ENCODE results near the gene TTYH2.

The TTYH2 gene

GRCh38 chr17:74215342-74215727, 2.0 kb downstream of the TTYH2 start:
- no peak for DNase-seq (ENCODE audit: low read depth)

DNA sequence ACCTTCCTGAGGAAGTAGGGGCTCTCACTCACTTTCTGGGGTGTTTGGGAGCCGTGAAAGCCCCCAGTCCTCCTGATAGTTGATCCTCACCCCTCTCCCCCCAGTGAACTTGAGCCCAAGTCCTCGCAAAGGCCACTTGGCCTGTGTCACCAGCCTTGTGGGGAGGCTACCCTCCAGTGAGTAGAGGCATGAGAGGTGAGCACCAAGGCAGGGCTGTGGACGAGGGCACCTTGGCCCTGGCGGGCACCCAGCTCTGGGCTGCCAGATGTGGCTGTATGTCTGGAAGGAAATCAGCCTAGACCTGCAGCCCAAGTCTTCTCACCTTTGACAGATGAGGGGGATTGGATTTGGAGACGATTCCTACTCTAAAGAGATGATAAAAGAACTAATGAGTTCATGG, 3.1 kb downstream of the TTYH2 start:
- DNase-seq (ENCODE audit: low read depth): no peak

DNA sequence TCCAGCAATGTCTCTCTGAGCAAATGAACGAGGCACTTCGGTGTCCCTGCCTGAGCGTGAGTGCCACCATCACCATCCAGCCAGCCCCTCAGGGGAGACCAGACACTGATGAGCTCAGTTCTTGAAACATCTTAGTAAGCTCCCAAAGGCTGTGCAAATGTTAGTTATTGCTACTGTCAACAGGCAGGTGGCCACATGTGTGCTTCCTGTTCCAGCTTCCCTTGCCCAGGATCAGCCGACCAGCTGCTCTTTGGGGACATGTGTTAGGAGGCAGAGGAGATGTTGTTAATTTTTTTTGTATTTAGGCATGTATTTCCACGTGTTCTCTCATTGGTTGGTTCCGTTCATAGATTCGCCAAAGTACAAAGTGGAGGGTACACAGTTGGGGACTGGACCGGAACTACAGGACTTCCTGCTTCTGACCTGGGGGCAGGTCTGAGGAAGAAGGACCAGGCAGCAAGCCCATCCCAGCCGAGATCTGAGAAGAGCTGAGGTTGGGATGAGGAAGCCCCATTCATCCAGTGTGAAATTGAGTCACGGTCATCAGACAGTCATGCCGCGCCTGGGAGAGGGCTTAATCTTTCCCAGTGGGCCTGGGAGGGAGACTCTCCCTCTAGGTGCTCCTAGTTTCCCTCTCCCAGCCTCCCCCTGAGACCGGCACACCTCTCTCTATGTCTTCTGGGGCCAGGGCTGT, 3.8 kb downstream of the TTYH2 start:
- no peak for DNase-seq (ENCODE audit: low read depth)

- DNase-seq (ENCODE audit: low read depth): no peak
These were observed 4.5 kb downstream of the TTYH2 start for GRCh38 chr17:74217888-74218287.

DNA sequence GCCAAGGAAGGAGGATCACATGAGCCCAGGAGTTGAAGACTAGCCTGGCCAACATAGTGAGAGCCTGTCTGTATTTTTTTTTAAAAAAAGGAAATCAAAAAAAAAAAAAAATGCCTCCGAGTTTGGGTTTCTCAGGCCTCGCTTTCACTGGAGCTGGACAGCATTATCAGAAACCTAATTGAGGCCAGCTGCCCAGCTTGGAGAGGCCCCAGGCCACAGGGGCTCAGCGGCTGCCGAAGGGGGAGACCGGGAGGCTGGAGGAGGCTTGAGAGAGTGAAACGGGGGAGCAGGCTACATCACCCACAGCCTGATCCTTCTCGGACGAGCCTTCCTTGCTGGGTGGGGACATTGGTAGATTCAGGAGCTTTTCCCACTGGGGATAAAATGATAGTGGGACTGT, 5.1 kb downstream of the TTYH2 start:
- DNase-seq (ENCODE audit: low read depth): no peak

DNA sequence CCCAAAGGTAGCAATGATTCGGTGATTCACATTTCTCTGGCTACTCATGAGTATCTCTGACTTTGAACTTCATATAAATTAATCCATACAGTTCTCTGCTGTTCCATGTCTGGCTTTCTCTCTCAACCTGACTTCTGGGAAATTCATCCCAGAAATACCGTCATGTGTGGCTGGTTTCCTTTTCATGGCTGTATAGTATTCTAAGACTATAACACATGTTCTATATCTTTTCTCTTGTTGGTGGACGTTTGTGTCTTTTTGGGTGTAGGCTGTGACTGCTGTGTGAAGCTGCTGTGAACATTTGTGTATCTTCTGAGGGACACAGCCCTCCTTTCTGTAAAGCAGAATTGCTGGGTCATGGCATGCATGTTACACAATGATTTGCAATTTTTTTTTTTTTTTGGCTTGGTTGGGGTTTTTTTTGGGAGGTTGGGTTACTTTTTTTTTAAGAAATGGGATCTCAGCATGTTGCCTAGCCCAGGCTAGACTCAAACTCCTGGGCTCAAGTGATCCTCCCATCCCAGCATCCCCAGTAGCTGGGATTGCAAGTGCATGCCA, 6.3 kb downstream of the TTYH2 start:
- no peak for DNase-seq (ENCODE audit: low read depth)

- no peak for DNase-seq (ENCODE audit: low read depth)
These were observed 6.8 kb downstream of the TTYH2 start for GRCh38 chr17:74220219-74220618.

DNA sequence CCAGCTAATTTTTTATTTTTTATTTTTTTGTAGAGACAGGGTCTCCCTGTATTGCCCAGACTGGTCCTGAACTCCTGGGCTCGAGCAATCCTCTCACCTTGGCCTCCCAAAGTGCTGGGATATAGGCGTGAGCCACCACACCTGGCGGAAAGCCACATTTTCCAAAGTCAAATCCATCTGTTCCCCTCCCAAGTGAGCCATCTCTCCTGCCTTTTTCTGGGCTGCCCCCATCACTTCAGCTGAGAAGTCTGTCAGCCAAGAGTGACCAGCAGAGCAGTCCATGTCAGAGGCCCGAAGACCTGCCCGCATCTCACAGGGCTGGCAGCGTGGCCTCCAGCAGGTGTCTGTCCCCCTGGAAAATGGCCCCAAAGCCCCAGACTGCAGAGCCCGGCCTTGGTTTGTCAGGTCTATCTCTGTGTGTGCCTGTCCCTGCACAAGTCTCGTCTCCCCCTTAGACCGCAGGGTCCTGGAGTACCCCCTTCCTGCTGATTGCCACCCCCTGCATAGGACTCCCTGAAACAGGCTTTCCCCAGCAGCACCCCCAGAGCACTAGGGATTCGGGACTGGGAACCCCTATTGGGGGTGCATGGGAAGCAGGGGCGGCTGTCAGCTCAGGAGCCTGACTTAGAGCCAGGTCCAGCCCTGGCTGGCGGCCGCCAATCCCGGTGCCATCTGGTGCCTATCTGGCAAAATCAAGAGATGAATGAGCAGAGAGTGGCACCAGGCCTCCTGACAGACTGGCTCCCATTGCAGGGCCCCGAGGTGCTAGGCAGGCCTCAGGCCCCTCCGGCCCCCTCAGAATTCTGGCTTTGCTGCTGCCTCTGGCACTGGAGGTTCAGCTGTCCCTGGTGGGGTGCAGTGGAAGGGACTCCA, 7.8 kb downstream of the TTYH2 start:
- DNase-seq (ENCODE audit: low read depth): no peak

GRCh38 chr17:74222399-74222798, 9.0 kb downstream of the TTYH2 start:
- no peak for DNase-seq (ENCODE audit: low read depth)

DNA sequence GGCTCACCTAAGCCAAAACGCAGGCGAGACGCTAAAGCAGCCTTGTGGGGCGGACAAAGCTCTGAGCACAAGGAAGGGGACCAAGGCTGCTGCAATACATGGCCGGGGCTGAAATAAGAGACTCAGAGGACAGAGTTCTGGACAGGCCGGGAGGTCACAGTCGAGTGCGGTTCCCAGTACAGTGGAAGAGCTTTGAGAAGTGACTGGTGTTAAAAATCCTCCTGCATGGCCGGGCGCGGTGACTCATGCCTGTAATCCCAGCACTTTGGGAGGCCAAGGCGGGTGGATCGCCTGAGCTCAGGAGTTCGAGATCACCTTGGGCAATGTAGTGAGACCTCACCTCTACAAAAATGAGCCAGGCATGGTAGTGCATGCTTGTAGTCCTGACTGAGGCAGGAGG, 10.5 kb downstream of the TTYH2 start:
- DNase-seq (ENCODE audit: low read depth): no peak

GRCh38 chr17:74224959-74225725, 11.8 kb downstream of the TTYH2 start:
- no peak for DNase-seq (ENCODE audit: low read depth)

- DNase-seq (ENCODE audit: low read depth): no peak
These were observed 12.9 kb downstream of the TTYH2 start for GRCh38 chr17:74226252-74226651.

- DNase-seq (ENCODE audit: low read depth): no peak
These were observed 14.1 kb downstream of the TTYH2 start for GRCh38 chr17:74227271-74228080.

DNA sequence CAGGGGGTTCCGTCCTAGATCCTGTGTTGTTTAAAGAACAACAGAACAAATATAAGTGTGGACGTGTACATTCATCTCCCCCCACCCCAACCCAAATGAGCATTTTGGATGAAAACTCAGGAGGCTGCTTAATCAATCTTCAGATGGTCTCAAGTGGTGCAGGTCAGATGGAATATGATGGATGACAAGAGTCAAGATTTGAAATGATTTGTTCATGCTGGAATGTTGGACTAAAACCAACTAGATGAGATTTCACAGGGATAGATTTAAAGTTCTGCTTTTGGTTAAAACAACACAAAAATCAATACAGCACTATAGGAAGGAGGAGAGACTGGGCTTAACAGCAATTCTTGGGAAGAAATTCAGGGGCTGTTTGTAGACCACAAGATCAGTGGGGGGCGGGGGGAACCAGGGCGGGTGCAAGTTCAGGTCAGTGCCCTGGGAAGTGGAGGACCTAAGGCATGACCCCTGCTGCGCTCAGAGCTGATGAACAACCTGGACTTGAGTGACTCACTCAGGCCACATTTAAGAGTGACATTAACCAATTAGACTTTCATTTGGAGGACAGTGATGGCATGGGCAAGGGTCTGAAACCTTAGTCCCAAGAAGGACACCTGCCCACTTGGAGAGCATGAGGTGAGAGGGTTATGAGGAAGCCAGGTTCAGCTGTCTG, 15.1 kb downstream of the TTYH2 start:
- DNase-seq (ENCODE audit: low read depth): no peak

- DNase-seq (ENCODE audit: low read depth): no peak
These were observed 17.5 kb downstream of the TTYH2 start for GRCh38 chr17:74230896-74231295.

DNA sequence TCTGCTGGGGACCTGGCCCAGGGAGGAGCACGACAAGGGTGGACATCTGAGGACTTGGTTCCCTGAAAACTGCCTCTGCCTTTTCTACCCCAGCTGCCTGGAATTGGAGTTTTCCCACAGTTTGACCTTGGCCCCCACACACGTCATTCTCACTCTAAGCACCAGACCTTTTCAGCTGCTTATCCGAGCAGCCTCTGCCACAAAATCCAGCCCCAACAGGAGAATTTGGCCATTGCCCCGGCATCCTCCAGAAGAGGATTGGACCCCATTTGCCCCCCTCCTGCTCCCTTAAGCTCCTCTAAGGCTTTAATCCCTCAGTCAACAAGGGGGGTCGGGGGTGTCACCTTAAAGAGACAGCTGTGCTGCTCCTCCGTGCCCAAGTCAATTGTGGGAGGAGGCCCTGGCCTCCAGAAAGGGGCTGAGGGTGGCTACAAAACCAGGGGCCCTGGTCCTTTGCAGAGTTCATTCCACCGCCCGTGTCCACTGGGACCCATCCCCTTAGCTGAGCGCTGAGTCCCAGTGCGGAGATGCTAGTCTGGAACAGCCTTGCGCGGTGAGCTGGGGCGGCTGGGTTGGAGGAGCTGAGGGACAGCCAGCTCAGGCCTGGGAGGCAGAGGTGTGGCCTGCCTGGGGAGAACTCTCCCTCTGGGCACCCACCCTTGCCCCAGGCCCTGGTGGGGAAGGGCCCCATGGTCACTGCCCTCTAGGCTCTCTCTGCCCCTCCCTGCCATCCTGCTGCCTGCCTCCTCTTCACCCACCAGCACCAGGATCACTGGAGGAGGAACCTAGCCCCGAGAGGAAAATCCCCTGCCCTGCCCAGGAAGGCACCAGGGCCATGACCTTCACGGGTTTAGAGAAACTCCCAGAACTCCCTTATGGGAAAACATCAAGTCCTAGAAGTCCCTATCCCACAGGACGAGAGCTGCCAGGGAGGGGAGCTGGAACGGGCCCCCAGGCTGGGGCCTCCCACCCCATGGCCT, 18.8 kb downstream of the TTYH2 start:
- no peak for DNase-seq (ENCODE audit: low read depth)

DNA sequence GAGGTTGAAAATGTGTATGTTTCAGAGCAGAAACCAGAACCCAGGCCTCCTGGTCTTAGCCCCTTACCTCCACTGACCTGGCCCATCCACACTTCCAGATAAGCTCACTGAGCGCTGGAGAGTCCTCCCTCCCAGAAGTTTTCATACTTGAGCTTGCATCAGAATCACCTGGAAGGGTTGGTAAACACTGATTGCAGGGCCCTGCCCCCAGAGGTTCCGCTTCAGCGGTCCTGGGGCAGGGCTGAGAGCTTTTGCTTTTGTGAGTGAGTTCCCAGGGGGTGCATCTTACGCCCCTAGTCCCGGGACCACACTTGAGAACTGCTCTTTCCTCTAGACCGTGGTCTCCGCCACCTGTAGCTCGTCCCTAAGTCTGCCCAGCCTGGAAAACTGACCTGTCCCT, 20.6 kb downstream of the TTYH2 start:
- DNase-seq (ENCODE audit: low read depth): no peak

DNA sequence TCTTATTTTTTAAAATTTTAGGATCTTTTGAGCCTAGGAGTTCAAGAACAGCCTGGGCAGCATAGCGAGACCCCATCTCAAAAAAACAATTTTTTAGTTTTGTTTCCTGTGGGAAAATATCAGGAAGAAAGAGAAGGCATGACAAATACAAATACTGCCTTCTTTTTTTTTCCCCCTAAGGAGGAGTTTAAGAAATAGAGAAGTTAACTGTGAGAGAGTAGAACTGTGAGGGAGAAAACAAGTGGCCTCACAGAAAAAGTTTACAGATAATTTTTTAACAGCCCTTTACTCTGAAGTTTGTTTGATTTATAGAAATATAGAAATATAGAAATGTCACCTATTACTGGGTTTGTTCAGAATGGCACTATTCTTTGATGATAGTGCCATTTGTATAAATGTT, 21.1 kb downstream of the TTYH2 start:
- DNase-seq (ENCODE audit: low read depth): no peak

GRCh38 chr17:74235040-74235581, 21.7 kb downstream of the TTYH2 start:
- DNase-seq (ENCODE audit: low read depth): no peak

All from stimulated activated CD8-positive, alpha-beta memory T cell treated with anti-CD3 and anti-CD28 coated beads, Interleukin-15, amount 100 ng/mL, for 24 hours (primary cell).